Fibroblast of skin of abdomen (primary cell): ENCODE measurements around the gene GTPBP1.

Source experiments
- DNase-seq: peaks from one replicate; pipeline ENCODE4 v3.0.0-alpha.2; 2013

Gene GTPBP1

DNA sequence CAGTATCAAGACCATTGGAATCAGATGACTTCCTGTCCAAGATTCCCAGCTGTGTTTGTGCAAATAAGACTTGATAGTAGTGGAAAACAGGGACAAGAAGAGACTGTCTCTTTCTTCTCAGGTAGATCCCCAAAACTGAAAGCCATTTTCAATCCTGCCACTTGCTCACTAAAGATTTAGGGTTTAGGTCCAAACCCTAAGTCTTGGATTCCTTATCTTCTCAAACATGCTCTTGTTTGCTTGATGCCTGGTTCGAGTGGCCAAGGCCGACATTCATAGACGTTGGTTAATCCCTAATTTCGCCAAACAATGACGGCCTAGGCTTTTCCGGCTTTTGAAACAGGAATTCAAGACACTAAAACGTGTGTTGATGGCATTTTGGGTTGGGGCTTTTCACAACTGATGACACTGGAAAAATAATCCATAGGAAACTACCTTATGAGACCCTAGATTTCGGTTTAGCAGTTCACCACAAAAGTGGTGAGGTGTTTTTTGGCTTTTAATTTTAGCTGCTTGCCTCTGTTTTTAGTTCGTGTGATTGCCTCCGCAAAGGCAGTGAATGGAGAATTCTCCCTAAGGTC is 1.0 kb upstream of the GTPBP1 start:
- no peak for DNase-seq

DNA sequence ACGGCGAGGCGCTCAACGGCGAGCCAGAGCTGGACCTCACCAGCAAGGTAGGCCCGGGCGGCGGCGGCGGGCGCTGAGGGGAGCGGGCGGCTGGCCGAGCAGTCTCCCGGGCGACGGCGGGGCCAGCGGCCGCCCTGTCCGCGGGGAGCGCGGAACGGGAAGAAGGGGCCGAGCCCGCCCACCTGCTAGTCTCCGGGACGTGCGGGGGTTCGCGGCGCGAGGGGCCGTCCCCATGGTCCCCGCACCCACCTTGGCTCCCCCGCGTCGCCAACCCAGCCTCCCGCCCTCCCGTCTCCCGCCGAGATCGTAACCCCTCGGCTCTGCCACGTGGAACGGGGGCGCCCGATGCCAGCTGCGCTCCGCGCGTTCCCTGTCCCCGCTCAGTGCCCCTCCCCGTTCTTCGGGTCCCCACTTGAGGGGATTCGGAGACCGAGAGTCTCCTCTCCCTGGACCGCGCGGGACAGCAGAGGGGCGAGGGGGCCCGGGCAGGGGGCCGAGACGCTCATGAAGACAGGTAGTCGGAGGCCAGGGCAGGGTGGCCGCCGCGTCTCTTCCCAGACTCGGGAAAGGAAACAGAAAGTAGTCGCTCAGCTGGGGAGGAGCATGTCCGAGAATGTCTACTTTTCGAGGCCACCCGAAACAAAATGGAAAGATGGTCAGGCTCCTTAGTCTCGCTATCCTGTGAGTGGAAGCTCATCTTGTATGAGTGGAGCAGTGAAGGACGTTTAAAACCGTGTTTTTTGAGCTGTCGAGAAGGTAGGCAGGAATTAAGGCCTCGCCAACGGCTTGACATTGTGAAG is 557 bp downstream of the GTPBP1 start:
- peak; percentile 12 for DNase-seq

GRCh38 chr22:38706901-38707195 is 1.1 kb downstream of the GTPBP1 start:
- DNase-seq = no peak

GRCh38 chr22:38707346-38707745 is 1.6 kb downstream of the GTPBP1 start:
- DNase-seq = no peak

DNA sequence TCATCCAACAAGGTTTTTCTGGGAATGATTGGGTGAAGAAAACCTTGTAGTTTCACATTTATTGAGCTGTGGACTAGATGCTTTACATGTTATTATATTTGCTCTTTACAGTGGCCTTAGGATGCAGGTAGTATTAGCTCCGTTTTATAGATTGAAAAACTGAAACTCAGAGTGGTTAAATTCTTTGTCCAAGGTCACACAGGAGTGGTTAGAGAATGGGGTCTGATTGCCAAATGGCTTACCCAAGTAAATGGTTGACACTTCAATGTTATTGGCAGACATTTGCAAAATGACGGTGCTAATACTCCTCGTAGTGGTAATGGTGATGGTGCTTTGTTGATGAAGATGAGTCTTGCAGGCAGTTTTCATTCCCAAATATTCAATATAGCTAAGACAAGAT is 2.2 kb downstream of the GTPBP1 start:
- DNase-seq = no peak

DNA sequence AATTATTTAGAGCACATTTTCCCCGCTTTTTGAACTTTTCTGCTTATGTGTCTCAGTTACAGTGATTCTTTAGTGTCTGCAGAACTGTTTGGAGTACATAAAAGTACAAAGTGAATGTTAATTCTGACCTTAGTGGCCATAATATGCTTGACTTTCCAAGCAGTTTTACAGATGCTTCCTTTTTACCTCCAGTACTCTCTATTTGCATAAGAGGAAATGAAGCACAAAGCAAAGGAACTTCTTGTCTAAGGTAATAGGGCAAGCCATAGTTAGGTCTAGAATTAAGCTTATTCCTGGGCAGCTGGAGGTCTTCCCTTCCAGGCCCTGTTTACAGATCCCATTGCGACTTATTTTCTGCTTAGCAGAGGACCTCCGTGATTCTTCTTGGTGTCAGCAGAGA is 3.6 kb downstream of the GTPBP1 start:
- no peak for DNase-seq

DNA sequence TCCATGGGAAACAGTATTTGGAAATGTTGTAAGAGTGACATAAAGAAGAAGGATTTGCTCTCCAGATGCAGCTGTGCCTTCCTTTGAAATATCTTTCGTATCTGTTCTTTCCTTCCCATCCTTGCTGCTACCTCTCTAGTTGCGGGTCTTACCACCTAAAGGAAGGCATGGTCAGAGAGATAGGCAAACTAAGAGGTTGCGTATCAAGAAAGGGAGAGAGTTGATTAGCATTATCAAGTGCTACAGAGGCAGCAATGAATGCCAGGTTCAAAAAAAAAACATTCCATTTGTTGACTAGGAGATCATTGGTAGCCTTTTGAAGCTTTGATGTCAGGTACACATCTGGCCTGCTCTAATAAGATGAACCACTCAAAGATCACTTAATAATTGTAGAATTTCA is 4.6 kb downstream of the GTPBP1 start:
- no peak for DNase-seq

- DNase-seq = no peak
These were observed 5.1 kb downstream of the GTPBP1 start for GRCh38 chr22:38710866-38711265.

DNA sequence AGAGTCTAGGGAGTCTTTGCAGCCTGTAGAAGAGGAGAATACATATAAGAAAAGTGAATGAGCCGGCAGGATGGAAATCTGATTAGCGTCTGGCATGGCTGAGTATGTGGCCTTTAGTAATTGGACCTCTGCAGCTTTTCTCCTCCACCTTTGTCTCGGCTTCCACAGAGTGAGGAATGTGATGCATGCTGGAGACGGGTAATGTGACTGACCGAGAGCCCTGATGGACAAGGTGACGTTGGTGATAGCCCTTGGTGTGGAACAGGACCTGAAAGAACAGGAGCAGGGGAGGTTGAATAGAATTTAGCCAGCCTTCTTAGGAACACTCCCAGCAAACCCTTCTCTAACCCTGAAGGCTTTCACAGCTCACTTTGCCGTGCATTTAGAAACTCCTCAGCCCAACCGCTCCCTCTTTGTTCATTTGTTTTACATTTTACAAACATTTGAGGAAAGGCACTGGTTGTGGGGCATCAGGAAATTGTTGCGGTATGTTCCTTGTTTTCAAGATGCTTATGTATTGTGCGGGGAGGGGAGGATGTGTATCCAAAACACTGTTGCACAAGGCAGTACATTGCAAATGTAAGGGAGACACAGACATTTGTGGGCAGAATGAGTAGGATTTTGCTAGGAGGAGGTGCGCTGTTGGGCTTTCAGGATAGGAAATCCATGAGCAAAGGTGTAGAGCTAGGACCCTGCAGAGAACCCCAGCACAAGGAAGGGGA is 6.9 kb downstream of the GTPBP1 start:
- no peak for DNase-seq

GRCh38 chr22:38713921-38714320 is 8.2 kb downstream of the GTPBP1 start:
- no peak for DNase-seq

DNA sequence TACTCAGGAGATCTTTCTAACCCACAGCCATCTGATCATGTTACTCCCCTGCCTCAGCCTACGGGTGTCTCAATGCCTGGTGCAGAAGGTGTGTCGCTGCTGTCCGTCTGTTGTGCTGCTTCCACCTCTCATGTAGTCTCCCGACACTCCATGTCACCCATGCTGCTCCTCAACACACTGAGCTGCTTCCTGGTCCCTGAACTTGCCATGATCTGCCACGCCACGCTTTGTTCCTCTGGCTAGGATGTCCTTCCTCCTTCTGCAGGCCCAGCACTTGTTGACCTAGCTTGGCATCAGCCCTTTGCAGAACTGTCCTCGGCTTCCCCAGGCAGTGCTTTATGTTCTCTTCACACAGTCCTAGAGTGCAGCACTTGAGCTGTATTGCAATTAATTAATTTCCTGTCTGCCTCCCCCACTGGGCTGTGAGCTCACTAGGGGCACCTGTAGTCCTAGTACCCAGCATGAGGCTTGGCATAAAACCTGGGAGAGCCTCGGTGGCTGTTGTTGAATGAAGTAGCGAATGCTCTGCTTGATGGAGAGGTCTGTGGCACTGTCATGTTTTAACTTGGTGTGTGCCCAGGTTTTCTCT is 9.5 kb downstream of the GTPBP1 start:
- no peak for DNase-seq

DNA sequence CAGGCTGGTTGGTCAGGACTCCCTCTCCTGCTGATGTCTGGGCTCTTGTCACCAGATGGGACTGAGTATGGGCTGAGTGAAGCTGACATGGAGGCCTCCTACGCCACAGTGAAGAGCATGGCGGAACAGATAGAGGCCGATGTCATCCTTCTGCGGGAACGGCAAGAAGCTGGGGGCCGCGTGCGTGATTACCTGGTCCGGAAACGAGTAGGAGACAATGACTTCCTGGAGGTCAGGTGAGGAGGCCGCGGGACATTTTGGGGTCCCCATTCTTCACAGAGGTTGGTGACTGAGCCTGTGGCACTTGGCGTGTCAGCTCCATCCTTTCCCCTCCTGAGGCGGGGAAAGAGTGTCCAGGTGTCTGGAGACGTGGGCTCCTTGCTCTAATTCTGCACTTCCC is 10.1 kb downstream of the GTPBP1 start:
- no peak for DNase-seq

GRCh38 chr22:38716271-38716670 is 10.5 kb downstream of the GTPBP1 start:
- DNase-seq = no peak

GRCh38 chr22:38716826-38717225 is 11.1 kb downstream of the GTPBP1 start:
- no peak for DNase-seq

- DNase-seq = no peak
These were observed 11.5 kb downstream of the GTPBP1 start for GRCh38 chr22:38717244-38717643.

GRCh38 chr22:38718414-38718813 is 12.7 kb downstream of the GTPBP1 start:
- DNase-seq = peak; percentile 52

DNA sequence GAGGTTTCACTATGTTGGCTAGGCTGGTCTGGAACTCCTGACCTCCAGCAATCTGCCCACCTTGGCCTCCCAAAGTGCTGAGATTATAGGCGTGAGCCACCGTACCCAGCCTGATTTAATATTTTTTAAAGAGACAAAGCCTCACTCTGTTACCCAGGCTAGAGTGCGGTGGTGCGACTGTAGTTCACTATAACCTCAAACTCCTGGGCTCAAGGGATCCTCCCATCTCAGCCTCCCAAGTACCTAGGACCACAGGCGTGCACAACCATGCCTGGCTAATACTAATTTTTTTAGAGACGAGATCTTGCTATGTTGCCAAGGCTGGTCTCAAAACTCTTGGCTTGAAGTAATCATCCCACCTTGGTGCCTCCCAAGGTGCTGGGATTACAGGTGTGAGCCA is 13.5 kb downstream of the GTPBP1 start:
- no peak for DNase-seq

- DNase-seq = no peak
These were observed 14.6 kb downstream of the GTPBP1 start for GRCh38 chr22:38720350-38720749.

DNA sequence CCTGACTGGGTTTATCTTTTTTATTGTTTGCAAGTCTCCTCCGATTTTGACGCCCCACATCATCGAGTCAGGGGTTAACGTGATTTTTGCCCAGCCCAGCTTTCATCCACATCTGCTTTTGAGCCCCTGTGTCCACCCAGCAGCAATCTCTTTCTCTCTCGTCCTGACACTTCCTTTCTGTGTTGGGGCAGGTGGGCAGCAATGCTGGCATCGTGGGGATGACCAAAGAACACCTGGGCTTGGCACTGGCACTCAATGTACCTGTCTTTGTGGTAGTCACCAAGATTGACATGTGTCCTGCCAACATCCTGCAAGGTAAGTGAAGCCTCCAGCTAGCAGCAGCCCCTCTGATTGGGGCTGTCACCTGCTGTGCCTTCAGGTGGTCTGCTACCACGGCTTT is 15.8 kb downstream of the GTPBP1 start:
- DNase-seq = no peak

- DNase-seq = no peak
These were observed 18.4 kb downstream of the GTPBP1 start for GRCh38 chr22:38724176-38724575.

DNA sequence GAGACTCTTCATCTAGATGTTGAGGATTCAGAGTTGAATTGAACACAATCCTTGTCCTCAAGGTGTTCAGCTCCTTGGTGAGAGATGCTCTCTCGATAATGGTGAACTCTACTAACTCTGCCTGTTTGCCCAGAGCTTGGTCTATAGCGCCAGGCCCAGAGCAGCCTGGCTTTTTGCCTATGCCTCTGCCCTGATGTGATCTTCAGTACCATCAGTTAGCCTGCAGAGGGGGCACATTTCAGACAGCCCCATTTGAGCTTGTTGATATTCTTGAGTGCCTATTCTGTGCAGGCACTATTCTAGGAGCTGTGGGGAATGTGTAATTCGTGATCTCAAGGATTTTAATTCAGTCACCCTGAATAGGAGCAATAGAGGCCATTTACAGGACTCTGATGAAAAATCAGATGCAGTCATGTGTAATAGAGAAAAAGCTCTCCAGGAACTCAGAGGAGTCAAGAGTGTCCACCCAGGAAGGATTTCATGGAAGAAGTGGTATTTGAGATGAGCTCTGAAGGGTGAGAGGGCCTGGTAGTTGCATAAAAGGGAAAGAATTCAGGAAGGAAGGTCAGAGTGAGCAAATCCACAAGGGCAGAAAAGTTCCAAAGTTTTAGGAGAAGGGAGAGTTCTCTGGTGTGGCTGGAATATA is 19.3 kb downstream of the GTPBP1 start:
- DNase-seq = peak; percentile 12

- DNase-seq = no peak
These were observed 20.3 kb downstream of the GTPBP1 start for GRCh38 chr22:38725900-38726655.
